ENCODE results near the gene CCDC71L.

The CCDC71L gene

DNA sequence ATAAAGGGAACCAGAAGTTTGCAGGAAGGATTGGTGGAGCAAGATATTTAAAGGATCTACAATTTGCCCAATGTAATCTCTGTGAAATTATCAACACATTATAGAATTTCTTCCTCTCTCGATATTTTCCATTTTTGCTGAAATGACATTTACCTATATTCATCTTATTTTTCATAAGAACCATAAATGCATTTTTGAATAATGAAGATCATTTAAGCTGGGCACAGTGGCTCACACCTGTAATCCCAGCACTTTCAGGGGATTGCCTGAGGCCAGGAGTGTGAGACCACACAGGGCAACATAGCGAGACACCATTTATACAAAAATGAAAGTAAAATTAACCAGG, 37.7 kb downstream of the CCDC71L start:
- no peak for DNase-seq

DNA sequence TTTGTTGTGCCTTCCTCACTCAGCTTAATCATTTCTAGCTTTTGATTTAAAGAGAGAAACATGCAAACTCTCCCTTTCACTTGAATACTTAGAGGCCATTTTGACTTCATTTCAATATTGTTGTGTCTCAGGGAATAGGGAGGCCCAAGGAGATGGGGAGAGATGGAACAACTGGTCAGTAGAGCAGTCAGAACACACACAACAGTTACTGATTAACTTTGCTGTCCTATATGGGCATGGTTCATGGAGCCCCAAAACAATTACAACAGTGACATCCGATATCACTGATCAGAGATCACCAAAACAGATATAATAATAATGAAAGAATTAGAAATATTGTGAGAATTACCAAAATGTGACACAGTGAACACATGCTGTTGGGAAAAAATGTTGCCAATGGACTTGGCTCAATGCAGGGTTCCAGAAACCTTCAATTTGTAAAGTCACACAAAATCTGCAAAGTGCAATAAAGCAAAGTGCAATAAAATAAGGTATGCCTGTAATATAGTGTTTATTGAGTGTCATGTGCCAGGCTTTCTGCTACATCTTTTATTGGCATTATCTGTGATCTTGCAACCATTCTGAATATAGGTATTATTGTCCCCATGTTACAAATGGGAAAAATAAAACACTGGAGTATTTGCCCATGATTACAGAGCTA, 38.2 kb downstream of the CCDC71L start:
- no peak for DNase-seq

DNA sequence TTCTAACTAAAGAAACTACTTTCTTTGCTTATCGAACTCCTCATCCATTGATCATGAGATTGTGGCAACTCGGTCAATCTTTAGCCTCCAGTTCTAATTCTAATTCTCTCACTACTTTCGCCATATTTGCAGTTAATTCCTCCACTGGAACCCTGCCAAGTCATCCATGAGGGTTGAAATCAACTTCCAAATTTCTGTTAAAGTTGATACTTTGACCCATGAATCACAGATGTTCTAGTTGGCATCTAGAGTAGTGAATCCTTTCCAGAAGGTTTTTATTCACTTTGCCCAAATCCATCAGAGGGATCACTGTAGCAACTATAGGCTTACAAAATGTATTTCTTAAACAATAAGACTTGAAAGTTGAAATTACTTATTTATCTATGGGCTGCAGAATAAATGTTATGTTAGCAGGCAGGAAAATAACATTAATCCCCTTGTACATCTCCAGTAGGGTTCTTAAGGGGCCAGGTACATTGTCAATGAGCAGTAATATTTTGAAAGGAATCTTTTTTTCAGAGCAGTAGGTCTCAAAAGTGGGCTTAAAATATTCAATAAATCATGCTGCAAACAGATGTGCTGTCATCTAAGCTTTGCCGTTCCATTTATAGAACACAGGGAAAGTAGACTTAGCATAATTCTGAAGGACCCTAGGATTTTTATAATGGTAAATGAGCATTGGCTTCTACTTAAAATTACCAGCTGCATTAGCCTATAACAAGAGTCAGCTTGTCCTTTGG, 39.4 kb downstream of the CCDC71L start:
- DNase-seq, result no peak

DNA sequence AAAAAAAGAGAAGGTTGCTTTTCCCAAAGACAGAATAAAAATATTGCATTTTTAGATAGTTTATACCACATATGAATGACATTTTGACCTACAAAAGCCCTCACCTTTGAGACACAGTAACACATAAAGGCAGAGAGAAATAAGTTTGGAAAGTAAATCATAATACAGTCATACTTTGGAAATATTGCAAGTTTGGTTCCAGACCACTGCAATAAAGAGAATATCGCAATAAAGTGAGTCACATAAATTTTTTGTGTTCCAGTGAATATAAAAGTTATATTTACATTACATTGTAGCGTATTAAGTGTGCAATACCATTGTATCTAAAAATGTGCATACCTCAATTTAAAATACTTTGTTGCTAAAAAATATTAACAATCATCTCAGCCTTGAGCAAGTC, 40.3 kb downstream of the CCDC71L start:
- DNase-seq, result no peak

DNA sequence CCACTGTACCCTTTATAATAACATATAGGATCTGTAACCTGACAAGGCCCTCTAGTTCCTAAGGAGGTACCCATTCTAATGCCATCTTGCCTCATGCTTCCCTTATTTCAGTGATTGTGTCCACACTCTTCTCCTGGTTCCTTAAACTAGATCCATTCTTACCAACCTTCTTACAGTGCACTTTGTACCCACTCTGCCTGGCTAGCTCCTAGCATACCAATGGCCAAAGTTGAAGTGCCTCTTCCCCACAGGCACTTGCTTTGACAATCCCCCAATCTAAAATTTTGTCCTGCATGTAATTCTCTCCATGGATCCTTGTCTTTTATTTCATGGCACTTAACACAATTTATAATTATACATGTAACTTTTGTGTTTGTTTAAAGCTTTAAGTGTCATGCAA, 40.9 kb downstream of the CCDC71L start:
- DNase-seq, result no peak

DNA sequence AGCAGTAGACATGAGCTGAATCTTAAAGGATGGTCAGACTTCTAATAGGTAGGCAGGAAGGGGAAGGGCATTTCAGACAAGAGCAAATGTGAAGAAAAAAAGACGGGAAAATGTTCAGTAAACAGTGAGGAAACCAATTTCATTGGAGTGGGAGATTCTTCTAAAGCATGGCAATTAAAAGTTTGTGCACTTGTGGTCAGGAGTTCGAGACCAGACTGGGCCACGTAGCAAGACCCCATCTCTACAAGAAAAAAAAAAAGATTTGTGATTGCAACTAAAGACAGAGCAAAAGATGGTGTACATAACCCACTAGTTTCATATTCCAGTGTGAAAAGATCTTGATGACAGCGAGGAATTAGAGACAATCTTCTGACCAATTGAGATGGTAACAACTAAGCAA, 41.7 kb downstream of the CCDC71L start:
- DNase-seq, result no peak

DNA sequence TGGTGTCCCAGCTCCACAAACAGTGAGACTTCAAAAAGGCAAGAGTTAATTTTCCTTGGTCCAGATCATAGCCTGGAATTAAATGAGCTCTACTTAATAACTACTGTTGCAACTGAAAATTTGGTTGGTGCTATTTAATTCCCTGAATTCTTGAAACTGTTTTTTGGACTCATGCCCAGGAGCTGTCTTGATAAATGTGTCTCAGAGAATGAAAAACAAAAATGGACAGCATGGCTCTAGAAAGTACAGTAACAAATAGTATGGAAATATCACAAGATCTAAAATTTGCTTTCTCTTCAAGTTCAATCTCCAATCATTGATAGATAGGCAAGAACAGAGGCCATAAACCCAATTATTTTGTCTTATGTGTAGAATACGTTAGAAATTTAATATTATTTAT, 42.5 kb downstream of the CCDC71L start:
- no peak for DNase-seq

DNA sequence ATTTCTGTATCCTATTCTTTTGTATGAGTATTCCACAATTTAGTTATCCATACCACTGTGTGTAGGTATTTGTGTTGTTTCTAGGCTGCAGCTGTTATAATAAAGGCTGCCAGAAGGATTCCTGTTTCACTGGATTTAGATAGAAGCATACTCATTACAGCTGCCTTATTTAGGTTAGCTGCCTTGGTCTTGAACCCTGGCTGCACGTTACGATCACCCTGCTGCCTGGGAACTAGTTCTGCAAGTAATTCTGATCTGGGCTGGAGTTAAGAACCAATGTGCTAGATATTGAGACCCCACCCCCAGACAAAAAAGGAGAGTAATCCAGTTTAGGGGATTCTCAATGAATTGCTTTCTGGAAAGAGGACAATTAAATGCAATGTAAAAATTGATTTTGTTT, 43.1 kb downstream of the CCDC71L start:
- no peak for DNase-seq

DNA sequence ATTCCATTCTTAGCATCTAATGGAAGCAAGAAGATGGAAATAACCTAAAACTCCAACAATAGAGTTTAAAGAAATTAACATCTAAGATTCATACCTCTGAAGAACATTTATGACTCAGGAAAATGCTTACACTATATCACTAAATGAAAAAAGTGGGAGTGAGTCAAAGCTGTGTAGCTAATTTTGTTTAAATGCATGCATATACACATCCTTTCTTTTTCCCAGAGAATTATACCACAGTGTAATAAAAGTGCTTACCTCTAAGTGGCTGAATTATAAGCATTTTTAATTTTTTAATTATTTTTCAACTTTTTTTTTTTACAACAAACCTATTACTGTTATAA, 44.3 kb downstream of the CCDC71L start:
- no peak for DNase-seq

DNA sequence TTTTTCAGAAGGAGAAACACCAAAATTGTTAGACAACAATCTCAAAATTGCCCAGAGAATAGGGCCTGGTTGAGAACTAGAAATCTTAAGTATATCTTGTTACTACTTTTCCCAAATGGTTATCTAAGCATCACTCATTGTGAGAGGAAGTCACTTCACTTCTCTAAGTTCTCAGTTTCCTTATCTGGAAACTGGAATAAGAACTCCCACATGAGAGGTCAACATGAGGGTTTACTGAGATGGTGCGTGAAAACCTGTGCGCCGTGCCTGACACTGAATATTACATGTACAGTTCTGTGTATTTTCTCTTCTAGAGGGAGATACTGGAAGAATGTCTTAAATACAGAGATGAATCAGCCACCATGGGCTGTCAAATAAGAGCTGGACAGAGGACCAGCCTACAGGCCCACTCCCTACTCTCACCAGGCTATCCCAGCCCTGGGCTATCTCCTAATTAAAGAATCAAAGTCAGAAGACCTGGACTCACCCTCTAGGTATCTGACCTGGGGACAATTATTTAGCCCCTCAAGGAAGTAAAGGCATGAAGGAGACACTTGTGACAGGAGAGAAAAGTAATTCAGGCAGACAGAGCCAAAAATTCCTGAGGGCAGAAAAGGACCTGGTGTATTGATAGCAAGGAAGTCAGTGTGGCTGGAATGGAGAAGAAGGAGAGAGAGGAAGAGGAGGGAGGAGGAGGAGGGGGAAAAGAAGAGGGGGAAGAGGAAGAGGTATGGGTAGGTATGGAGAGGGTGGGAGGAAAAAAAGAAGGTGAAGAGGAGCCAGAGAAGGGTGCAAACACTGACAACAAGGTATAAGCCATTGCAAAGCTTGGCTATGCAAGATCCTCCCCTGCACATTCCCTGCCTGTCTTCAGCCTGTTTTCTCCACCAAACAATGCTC, 44.9 kb downstream of the CCDC71L start:
- DNase-seq, result no peak

DNA sequence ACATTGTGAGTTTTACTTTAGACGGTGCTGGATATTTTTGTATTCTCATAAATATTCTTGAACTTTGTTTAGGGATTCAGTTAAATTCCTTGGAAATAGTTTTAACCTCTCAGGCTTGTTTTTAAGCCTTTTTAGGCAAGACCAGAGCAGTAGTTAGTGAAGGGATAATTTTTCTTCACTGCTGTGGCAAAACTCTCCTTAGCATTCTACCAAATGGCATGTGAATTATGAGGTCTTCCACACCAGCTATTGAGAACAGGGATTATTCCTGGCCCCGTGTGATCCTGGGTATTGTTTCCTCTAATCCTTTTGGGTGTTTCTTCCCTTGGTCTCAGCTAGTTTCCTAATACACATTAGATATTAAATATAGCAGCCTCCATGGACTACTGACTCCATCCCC, 46.2 kb downstream of the CCDC71L start:
- no peak for DNase-seq

DNA sequence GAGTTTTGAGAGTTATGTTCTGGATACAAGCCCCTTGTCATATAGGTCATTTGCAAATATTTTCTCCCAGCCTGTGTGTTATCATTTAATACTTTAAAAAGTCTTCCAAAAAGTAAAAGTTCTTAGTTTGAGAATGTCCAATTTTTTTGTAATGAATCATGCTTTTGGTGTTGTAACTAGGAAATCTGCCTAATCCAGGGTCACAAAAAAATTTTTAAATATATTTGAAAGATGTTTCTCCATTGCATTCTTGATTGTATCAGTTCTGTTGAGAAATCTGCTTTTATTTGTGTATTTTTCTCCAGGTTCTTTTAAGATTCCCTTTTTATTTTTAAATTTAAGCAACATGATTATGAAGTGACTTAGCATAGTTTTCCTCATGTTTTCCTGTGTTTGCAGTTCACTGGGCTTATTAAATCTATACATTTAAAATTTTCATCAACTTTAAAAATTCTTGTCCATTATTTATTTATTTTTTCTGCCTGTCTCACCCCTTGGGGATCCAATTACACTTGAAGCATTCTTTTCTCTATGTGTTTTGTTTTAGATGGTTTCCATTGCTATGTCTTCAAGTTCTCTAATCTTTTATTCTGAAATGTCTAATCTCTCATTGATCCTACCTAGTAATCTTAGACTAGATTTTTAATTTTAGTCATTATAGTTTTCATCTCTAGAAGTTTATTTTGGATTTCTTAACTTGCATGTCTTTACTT, 47.0 kb downstream of the CCDC71L start:
- no peak for DNase-seq

DNA sequence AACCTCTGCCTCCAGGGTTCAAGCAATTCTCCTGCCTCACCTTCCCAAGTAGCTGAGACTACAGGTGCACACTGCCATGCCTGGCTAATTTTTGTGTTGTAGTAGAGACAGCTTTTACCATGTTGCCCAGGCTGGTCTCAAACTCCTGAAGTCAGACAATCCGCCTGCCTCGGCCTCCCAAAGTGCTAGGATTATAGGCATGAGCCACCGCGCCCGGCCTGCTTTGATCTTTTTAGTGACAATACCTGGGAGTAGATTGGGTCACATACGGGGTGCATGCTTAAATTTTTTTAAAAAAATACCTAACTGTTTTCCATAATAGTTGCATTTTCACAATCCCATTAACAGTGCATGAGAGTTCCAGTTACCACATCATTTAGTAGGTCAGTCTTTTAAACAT, 47.7 kb downstream of the CCDC71L start:
- DNase-seq, result no peak

DNA sequence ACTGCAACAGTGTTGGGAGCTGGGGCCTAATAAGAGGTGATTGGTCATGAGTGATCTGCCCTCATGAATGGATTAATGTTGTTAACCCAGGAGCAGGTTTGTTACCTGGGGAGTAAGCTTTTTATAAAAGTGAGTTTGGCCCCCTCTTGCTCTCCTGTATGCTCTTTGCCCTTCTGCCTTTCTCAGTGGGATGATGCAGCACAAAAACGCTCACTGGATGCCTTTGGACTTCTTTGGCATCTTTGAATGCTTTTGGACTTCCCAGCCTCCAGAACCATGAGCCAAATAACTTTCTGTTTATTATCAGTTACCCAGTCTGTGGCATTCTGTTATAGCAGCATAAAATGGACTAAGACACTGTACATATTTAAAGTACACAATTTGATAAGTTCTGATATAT, 48.5 kb downstream of the CCDC71L start:
- DNase-seq, result no peak

DNA sequence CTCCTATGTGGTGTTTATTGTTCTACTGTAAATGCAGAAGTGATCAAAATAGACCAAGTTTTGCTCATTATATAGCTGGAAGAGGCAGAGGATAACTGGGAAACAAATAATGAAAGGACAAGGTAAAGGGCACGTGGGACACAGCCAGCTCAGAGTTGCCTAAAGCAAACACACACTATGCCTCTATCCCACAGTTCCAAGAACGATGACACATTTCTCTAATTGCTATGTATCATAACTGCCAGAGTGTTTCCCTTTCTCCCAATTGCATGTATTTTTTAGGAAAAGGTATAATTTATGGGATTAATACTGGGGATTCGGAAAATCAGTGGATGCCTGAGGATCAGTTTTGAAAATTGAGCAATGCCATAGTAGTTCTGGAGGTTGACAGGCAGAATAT, 49.0 kb downstream of the CCDC71L start:
- no peak for DNase-seq

DNA sequence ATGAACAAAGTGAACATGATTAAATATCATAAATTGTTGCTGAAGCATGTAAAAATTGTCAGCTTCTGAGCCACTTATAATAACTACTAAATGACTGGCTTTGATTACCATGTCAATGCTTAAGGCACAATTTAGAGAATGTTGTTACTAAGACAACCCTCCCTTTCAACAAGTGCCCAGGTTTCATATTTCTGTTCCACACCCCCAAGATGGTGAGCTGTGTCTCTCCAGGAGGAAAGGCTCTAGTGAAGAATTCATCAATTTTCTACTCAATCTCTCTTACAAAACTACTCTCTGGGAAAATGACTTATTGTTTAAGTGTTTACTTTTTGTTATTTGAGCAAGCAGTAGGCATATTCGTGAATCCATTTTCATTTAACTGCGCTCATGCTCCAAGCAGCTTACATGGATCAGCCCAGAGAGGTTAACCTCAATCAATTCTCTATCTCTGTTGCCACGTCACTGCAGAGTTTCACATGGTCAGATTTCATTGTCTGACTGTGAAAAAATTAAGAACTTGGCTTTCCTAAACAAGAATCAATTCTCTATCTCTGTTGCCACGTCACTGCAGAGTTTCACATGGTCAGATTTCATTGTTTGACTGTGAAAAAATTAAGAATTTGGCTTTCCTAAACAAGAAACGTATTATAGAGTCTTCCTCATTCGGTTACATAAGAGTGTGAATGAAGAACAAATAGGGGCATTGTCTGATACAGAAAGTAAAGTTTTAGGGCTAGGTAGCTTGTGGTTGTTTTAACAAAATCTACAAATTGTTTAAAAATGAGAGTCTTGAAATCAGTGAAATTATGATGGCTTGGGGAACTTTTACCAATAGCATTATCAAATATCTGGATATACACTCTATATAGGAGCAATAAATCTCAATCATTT, 49.7 kb downstream of the CCDC71L start:
- DNase-seq, result no peak

DNA sequence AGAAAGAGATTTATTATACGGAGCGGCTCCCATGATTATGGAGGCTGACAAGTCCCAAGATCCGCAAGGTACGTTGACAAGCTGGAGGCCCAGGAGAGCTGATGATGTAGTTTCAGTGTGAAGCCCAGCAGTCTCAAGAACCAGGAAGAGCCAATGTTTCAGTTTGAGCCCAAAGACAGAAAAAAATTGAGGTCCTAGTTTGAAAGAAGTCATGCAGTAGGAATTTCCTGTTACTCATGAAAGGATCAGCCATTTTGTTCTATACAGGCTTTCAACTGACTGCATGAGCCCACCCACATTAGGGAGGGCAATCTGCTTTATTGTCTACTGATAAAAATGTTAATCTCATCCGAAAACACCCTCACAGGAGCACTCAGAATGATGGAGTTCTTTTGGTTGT, 51.5 kb downstream of the CCDC71L start:
- DNase-seq, result no peak

DNA sequence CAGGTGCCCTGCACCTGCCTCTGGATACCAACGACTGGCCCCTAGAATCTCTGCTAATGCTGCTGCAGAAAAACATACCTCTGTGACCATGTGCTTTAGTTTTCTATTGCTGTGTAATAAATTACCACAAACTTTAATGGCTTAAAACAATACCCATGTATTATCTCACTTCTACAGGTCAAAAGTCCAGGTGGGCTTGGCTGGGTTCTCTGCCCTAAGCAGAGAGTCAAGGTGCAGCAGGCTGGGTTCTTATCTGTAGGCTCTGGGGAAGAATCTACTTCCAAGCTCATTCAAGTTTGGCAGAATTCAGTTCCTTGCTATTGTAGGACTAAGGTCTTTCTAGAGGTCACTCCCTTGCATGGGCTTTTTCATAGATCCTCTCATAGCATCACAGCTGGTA, 52.3 kb downstream of the CCDC71L start:
- no peak for DNase-seq

Measured in effector CD8-positive, alpha-beta T cell (primary cell).